H1 (cell line): ENCODE measurements around the gene TRAP1. TPM values are rescaled to one million over a fixed set of nuclear protein-coding genes. Genes with fewer than 3 reads are reported as not detected.
A peak's percentile ranks its signal among the peaks of the same experiment; 100 is the strongest.

ENCODE experiments used
- CTCF ChIA-PET: fragments of 300-600 bp; sonication (Branson Sonifier 250); formaldehyde crosslinking; loops from one replicate; lab custom pipeline; 2021; ENCODE audit not compliant: partially characterized antibody; lab: Charles Lee
- POLR2A ChIA-PET: fragments of 300-600 bp; sonication (Branson Sonifier 250); formaldehyde crosslinking; loops from one replicate; lab custom pipeline; 2021; ENCODE audit warnings: inconsistent platforms; ENCODE audit not compliant: partially characterized antibody; lab: Charles Lee
- DNase-seq, 2 experiments: peaks; one replicate each; pipeline versions ENCODE4 v3.0.0 to v3.0.0-alpha.2; 2010 to 2022; ENCODE audit warnings: low spot score in 2 of 2, low read depth in 1 of 2, mixed read lengths in 1 of 2
- FAIRE-seq: peaks from 2 replicates; lab custom pipeline; 2011; peaks lifted over from hg19 to GRCh38; lab: Jason Lieb, UNC
- H2AFZ ChIP-seq: 2 replicates; pipeline ENCODE4 v1.8.1; 2012; ENCODE audit warnings: low read length, inconsistent platforms
- H2AK5ac ChIP-seq: 2 replicates; pipeline ENCODE4 v1.6.1; 2013; ENCODE audit warnings: low read depth, low read length
- H2BK120ac ChIP-seq: replicated peaks from 2 replicates; pipeline ENCODE3; 2013; ENCODE audit warnings: low read depth, low read length, inconsistent platforms
- H2BK12ac ChIP-seq: 2 replicates; pipeline ENCODE4 v1.6.1; 2013; ENCODE audit warnings: low read depth, low read length
- H2BK15ac ChIP-seq: 2 replicates; pipeline ENCODE4 v1.6.1; 2013; ENCODE audit warnings: low read length
- H2BK20ac ChIP-seq: 2 replicates; pipeline ENCODE4 v1.6.1; 2013; ENCODE audit warnings: low read length
- H2BK5ac ChIP-seq: 2 replicates; pipeline ENCODE4 v1.6.1; 2013; ENCODE audit warnings: low read depth, low read length
- H3K14ac ChIP-seq: 2 replicates; pipeline ENCODE4 v1.6.1; 2013; ENCODE audit warnings: inconsistent platforms; ENCODE audit not compliant: insufficient read length
- H3K18ac ChIP-seq: 2 replicates; pipeline ENCODE4 v1.6.1; 2013; ENCODE audit warnings: low read length; ENCODE audit errors: extremely low read depth
- H3K23ac ChIP-seq: 2 replicates; pipeline ENCODE4 v1.6.1; 2013; ENCODE audit warnings: inconsistent platforms; ENCODE audit not compliant: insufficient read length
- H3K23me2 ChIP-seq: 2 replicates; pipeline ENCODE4 v1.6.1; 2013; ENCODE audit warnings: low read depth, low read length
- H3K27ac ChIP-seq: 2 replicates; pipeline ENCODE4 v1.6.1; 2011; ENCODE audit warnings: low read depth, low read length, inconsistent platforms
- H3K27me3 ChIP-seq, 4 experiments: replicated peaks in 1 of 4; 1 replicate in 1 of 4; 2 replicates in 3 of 4; pipeline versions ENCODE4 v1.6.1 to v1.8.1; 2011 to 2013; ENCODE audit warnings: low read length in 3 of 4, mild to moderate bottlenecking in 3 of 4, inconsistent platforms in 2 of 4, mixed read lengths in 2 of 4, moderate library complexity in 1 of 4; ENCODE audit not compliant: control insufficient read depth in 3 of 4, insufficient read depth in 3 of 4; ENCODE audit errors: extremely low read depth in 1 of 4
- H3K36me3 ChIP-seq, 4 experiments: 2 replicates each; pipeline versions ENCODE4 v1.6.1 to v1.8.1; 2011 to 2013; ENCODE audit warnings: mild to moderate bottlenecking in 4 of 4, low read length in 3 of 4, moderate library complexity in 2 of 4, control low read depth in 1 of 4, inconsistent platforms in 1 of 4; ENCODE audit not compliant: insufficient read depth in 4 of 4, control insufficient read depth in 2 of 4
- H3K4ac ChIP-seq: replicated peaks from 2 replicates; pipeline ENCODE3; 2013; ENCODE audit warnings: low read length, low read depth, mixed read lengths, inconsistent platforms; ENCODE audit not compliant: insufficient read length
- H3K4me1 ChIP-seq, 4 experiments: replicated peaks in 1 of 4; 1 replicate in 1 of 4; 2 replicates in 3 of 4; pipeline versions ENCODE4 v1.6.1 to v1.8.1; 2011 to 2013; ENCODE audit warnings: low read length in 3 of 4, inconsistent platforms in 2 of 4, mixed read lengths in 1 of 4; ENCODE audit not compliant: insufficient read depth in 4 of 4, control insufficient read depth in 3 of 4
- H3K4me2 ChIP-seq, 2 experiments: 2 replicates each; pipeline versions ENCODE4 v1.6.1 to v1.8.1; 2011 to 2013; ENCODE audit warnings: low read depth in 2 of 2, low read length in 2 of 2, control low read depth in 1 of 2, inconsistent platforms in 1 of 2, mild to moderate bottlenecking in 1 of 2; ENCODE audit not compliant: insufficient read depth in 1 of 2
- H3K4me3 ChIP-seq, 4 experiments: fragments of 200-600, 300-600 bp in 1 of 4; sonication (generic), shearing (Covaris generic), sonication (Bioruptor Twin) in 1 of 4; 2 replicates each; pipeline versions ENCODE4 v1.5.1 to v1.8.1; 2011 to 2016; ENCODE audit warnings: low read length in 4 of 4, low read depth in 3 of 4, control low read depth in 2 of 4, inconsistent platforms in 2 of 4, mild to moderate bottlenecking in 2 of 4, mixed read lengths in 1 of 4, moderate library complexity in 1 of 4; ENCODE audit not compliant: insufficient read depth in 2 of 4; ENCODE audit errors: extremely low read depth in 1 of 4
- H3K56ac ChIP-seq: replicated peaks from 2 replicates; pipeline ENCODE3; 2013; ENCODE audit warnings: low read depth, mild to moderate bottlenecking, mixed read lengths, low read length, inconsistent platforms; ENCODE audit not compliant: insufficient read length
- H3K79me1 ChIP-seq: 2 replicates; pipeline ENCODE4 v1.6.1; 2013; ENCODE audit warnings: low read depth, low read length, control low read depth
- H3K79me2 ChIP-seq, 2 experiments: 2 replicates each; pipeline versions ENCODE4 v1.6.1 to v1.8.1; 2012 to 2013; ENCODE audit warnings: low read length in 2 of 2, mild to moderate bottlenecking in 2 of 2, inconsistent platforms in 1 of 2; ENCODE audit not compliant: insufficient read depth in 2 of 2, control insufficient read depth in 1 of 2
- H3K9ac ChIP-seq, 4 experiments: replicated peaks in 1 of 4; 1 replicate in 1 of 4; 2 replicates in 3 of 4; pipeline versions ENCODE4 v1.6.1 to v1.8.1; 2011 to 2013; ENCODE audit warnings: low read depth in 3 of 4, low read length in 3 of 4, control low read depth in 2 of 4, mild to moderate bottlenecking in 2 of 4, moderate library complexity in 2 of 4, inconsistent platforms in 1 of 4; ENCODE audit errors: extremely low read depth in 1 of 4
- H3K9me3 ChIP-seq, 2 experiments: 2 replicates each; pipeline versions ENCODE4 v1.6.1 to v1.8.1; 2012 to 2013; ENCODE audit warnings: mild to moderate bottlenecking in 2 of 2, moderate library complexity in 2 of 2, control low read depth in 1 of 2, inconsistent platforms in 1 of 2, low read depth in 1 of 2, low read length in 1 of 2, mixed read lengths in 1 of 2; ENCODE audit not compliant: insufficient read depth in 2 of 2
- H4K20me1 ChIP-seq, 2 experiments: replicated peaks in 1 of 2; 2 replicates each; pipeline versions ENCODE3 to v1.8.1; 2011 to 2013; ENCODE audit warnings: inconsistent platforms in 2 of 2, low read length in 2 of 2, mild to moderate bottlenecking in 1 of 2; ENCODE audit not compliant: insufficient read depth in 2 of 2, control insufficient read depth in 1 of 2
- H4K5ac ChIP-seq: 2 replicates; pipeline ENCODE4 v1.6.1; 2013; ENCODE audit warnings: low read length, low read depth, mixed read lengths, inconsistent platforms; ENCODE audit not compliant: insufficient read length
- H4K8ac ChIP-seq: 2 replicates; pipeline ENCODE4 v1.8.0; 2013; ENCODE audit warnings: mild to moderate bottlenecking, moderate library complexity, low read length, inconsistent platforms; ENCODE audit not compliant: insufficient read depth; ENCODE audit errors: extremely low read depth
- H4K91ac ChIP-seq: replicated peaks from 2 replicates; pipeline ENCODE3; 2013; ENCODE audit warnings: low read length, mixed read lengths, inconsistent platforms; ENCODE audit not compliant: insufficient read length
- CBX8 ChIP-seq: fragments of 300-800, 300-1000 bp; sonication (generic); IDR thresholded peaks from 2 replicates; pipeline ENCODE4 v1.7.1; 2016; ENCODE audit warnings: low read depth, low read length, borderline replicate concordance
- HDAC2 ChIP-seq, 2 experiments: fragments of 300-600 bp in 1 of 2; sonication (generic) in 1 of 2; IDR thresholded peaks; 2 replicates each; pipeline ENCODE4 v1.6.1; 2011 to 2012; ENCODE audit warnings: low read depth in 2 of 2, low read length in 2 of 2, mild to moderate bottlenecking in 2 of 2, moderate library complexity in 2 of 2, borderline replicate concordance in 1 of 2, inconsistent platforms in 1 of 2
- SRF ChIP-seq: IDR thresholded peaks from 2 replicates; pipeline ENCODE4 v1.6.1; 2011; ENCODE audit warnings: mild to moderate bottlenecking, low read depth, low read length, moderate library complexity
- WGBS, 2 experiments: shearing (Covaris generic) in 1 of 2; methylation state at CpG; one replicate each; pipeline versions ENCODE4 v1.1.6 to v1.1.7; 2013 to 2015; ENCODE audit warnings: low lambda C conversion rate in 2 of 2, mixed read lengths in 2 of 2, inconsistent platforms in 1 of 2, low coverage in 1 of 2, missing lambda C conversion rate in 1 of 2; ENCODE audit not compliant: insufficient replicate concordance in 2 of 2, insufficient coverage in 1 of 2, insufficient read length in 1 of 2; ENCODE audit errors: extremely low coverage in 1 of 2, missing lambda C conversion rate in 1 of 2; 5-methylcytosine and 5-hydroxymethylcytosine counted together
- polyA plus RNA-seq, 7 experiments: library from polyadenylated mRNA; depleted of rRNA in 3 of 7; stranded (reverse) in 5 of 7; unstranded in 2 of 7; fragments of >200 nt in 5 of 7; fragments of 200-250 nt in 2 of 7; gene quantifications; 1 replicate in 5 of 7; 2 replicates in 1 of 7; 4 replicates in 1 of 7; pipeline versions ENCODE4 v1.2.1 to v1.2.3, GENCODE V29; 2011 to 2013; ENCODE audit warnings: missing spikeins in 2 of 7, mixed read lengths in 2 of 7
- total RNA-seq: library from RNA; stranded (reverse); fragmentation: NEBNext Ultra II Directional; extraction: Animal tissue kit (Norgen Biotek cat#: 25700); gene quantifications from 2 replicates; pipeline ENCODE4 v1.2.1, GENCODE V29; 2021
- TF ChIP-seq, protein P1 (sequence below): IDR thresholded peaks from 2 replicates; pipeline ENCODE4 v1.6.1; 2012; ENCODE audit warnings: inconsistent platforms

TRAP1 gene
- total and polyA plus RNA-seq, 2 of the 8 experiments (the other 6 are each of a cell fraction or from before 2014, with no cell fraction given): 215 to 283 TPM

DNA sequence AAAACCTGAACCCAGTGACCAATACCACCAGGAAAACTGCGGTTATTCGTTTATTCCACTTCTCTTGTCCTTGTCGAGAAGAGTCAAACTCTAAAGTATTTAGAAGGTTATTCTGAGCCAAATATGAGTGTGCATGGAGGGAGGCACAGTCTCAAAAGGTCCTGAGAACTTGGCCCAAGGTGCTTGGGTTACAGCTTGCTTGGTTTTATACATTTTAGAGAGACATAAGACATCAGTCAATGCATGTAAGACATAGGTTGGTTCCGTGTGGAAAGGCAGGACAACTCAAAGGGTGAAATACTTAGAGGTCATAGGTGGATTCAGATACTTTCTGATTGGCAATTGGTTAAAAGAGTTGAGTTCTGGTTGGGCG lies 681 bp upstream of the TRAP1 start:
- Histone ChIP-seq H3K14ac (no peak overlapping the region), H3K79me2 (peaks cover 8 to 37% of the 10 kb centered on the region in 2 experiments), H2BK12ac (no peak overlapping the region; the same call in 1 of the 2 replicates), H2AFZ (peak overlapping the region; percentile 88; the same call in 1 of the 2 replicates), H3K23ac (no peak overlapping the region), H2BK15ac (no peak overlapping the region), H2BK20ac (no peak overlapping the region), H2BK120ac (no peak overlapping the region), H2AK5ac (peak overlapping the region; percentile 20; the same call in 1 of the 2 replicates), H3K18ac (no peak overlapping the region), H4K91ac (no peak overlapping the region), H4K8ac (no peak overlapping the region; the same call in 1 of the 2 replicates), H3K9ac (peak overlapping the region in 3 of 4 experiments; percentile 90 to 96 (median 92); a peak in 6 of 7 replicates), H3K23me2 (peaks cover 10% of the 10 kb centered on the region), H2BK5ac (peak overlapping the region; percentile 89), H3K27me3 (no peaks in the 10 kb centered on the region), H3K27ac (peak overlapping the region; percentile 79; the same call in 1 of the 2 replicates), H4K5ac (peak overlapping the region; percentile 58), H3K56ac (no peak overlapping the region), H3K4me3 (peak overlapping the region; percentile 84 to 99 (median 92)), H3K9me3 (no peaks in the 10 kb centered on the region), H3K4me2 (peak overlapping the region; percentile 93 to 99), H4K20me1 (peaks cover 0 to 2% of the 10 kb centered on the region in 2 experiments), H3K79me1 (0 out of 2 replicates have a peak, but pooled peaks cover 8% of the 10 kb centered on the region), H3K4ac (peak overlapping the region; percentile 63), H3K36me3 (peaks cover 0 to 7% (median 0%) of the 10 kb centered on the region in 4 experiments; a peak in 2 of 8 replicates), H3K4me1 (peaks cover 0 to 4% (median 1%) of the 10 kb centered on the region in 4 experiments; a peak in 3 of 7 replicates)
- TF ChIP-seq, protein P1, sequence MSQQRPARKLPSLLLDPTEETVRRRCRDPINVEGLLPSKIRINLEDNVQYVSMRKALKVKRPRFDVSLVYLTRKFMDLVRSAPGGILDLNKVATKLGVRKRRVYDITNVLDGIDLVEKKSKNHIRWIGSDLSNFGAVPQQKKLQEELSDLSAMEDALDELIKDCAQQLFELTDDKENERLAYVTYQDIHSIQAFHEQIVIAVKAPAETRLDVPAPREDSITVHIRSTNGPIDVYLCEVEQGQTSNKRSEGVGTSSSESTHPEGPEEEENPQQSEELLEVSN: no peak
- TF ChIP-seq SRF (no peak), CBX8 (no peak), HDAC2 (IDR thresholded peaks at IDR 0.05; ENCODE audit: borderline replicate concordance in 1 of 2, low read depth in 2 of 2, low read length in 2 of 2) (no peak)
- WGBS, 2 experiments: 37% methylated on average over 5 of the region's 5 CpGs; no CpG with 5 or more reads in 1 of the 2 experiments
- ChIA-PET CTCF (interaction anchor here (0.7 to 1.0 kb wide), 4 partner anchors 27 to 588 kb away, joined by 3 to 4 read pairs (median 3); partner anchors contain the start of gene DNASE1), POLR2A (interaction anchor here (0.8 to 1.8 kb wide), 8 partner anchors 9 to 163 kb away, joined by 3 to 7 read pairs (median 4); partner anchors contain the start of gene CREBBP)
- no peak for DNase-seq
- FAIRE-seq: peak; percentile 52
